Thoracic aorta (tissue), 2 donors: ENCODE results near the gene CDKAL1. TPM values are rescaled to one million over a fixed set of nuclear protein-coding genes. Genes with fewer than 3 reads are reported as not detected.

Experiments
- ATAC-seq: fragments of 150-250 bp; one replicate; pipeline ENCODE4 v1.8.0; 2017; ENCODE audit warnings: low read depth; ENCODE audit not compliant: insufficient number of reproducible peaks, low FRiP score
- DNase-seq: peaks from one replicate; pipeline ENCODE4 v3.0.0-alpha.2; 2020; ENCODE audit warnings: low spot score
- H3K27ac ChIP-seq, 2 donors: fragments of 200-600 bp; sonication (generic); 1 replicate in 1 of 2; 2 replicates in 1 of 2; pipeline ENCODE4 v1.5.1; 2016; ENCODE audit warnings: mild to moderate bottlenecking in 2 of 2, moderate library complexity in 2 of 2
- H3K27me3 ChIP-seq: fragments of 200-600 bp; sonication (generic); replicated peaks from 2 replicates; pipeline ENCODE4 v1.6.0; 2016; ENCODE audit warnings: mild to moderate bottlenecking; ENCODE audit not compliant: insufficient read depth
- H3K36me3 ChIP-seq: fragments of 200-600 bp; sonication (generic); one replicate; pipeline ENCODE4 v1.5.1; 2016
- H3K4me1 ChIP-seq, 2 donors: fragments of 200-600 bp; sonication (generic); 1 replicate in 1 of 2; 2 replicates in 1 of 2; pipeline versions ENCODE4 v1.5.1 to v1.6.0; 2016; ENCODE audit warnings: low read depth in 2 of 2, mild to moderate bottlenecking in 1 of 2; ENCODE audit not compliant: control insufficient read depth in 1 of 2
- H3K4me3 ChIP-seq: fragments of 200-600 bp; sonication (generic); 2 replicates; pipeline ENCODE4 v1.5.1; 2016; ENCODE audit warnings: mild to moderate bottlenecking
- H3K9me3 ChIP-seq: fragments of 200-600 bp; sonication (generic); 2 replicates; pipeline ENCODE4 v1.5.1; 2016
- total RNA-seq, 2 donors: library from RNA; depleted of rRNA; stranded (reverse); fragments of >200 nt; gene quantifications; one replicate each; pipeline versions ENCODE4 v1.1.0 to v1.2.3, GENCODE V29; 2016
- TF ChIP-seq, protein P1 (sequence below): fragments of 200-600 bp; sonication (generic); IDR thresholded peaks from one replicate; pipeline ENCODE4 v1.5.1; 2019; ENCODE audit warnings: antibody characterized with exemption

The CDKAL1 gene
- total RNA-seq, 2 donors from 2014 or later, result 8.5 to 14.6 TPM

GRCh38 chr6:20696676-20697075 is 162.4 kb downstream of the CDKAL1 start:
- ATAC-seq (no peak), DNase-seq (no peak)
- TF ChIP-seq, protein P1, sequence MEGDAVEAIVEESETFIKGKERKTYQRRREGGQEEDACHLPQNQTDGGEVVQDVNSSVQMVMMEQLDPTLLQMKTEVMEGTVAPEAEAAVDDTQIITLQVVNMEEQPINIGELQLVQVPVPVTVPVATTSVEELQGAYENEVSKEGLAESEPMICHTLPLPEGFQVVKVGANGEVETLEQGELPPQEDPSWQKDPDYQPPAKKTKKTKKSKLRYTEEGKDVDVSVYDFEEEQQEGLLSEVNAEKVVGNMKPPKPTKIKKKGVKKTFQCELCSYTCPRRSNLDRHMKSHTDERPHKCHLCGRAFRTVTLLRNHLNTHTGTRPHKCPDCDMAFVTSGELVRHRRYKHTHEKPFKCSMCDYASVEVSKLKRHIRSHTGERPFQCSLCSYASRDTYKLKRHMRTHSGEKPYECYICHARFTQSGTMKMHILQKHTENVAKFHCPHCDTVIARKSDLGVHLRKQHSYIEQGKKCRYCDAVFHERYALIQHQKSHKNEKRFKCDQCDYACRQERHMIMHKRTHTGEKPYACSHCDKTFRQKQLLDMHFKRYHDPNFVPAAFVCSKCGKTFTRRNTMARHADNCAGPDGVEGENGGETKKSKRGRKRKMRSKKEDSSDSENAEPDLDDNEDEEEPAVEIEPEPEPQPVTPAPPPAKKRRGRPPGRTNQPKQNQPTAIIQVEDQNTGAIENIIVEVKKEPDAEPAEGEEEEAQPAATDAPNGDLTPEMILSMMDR, result no peak
- Histone ChIP-seq H3K27ac (no peak overlapping the region), H3K36me3 (no peaks in the 10 kb centered on the region), H3K4me1 (no peaks in the 10 kb centered on the region), H3K9me3 (no peaks in the 10 kb centered on the region), H3K4me3 (no peak overlapping the region), H3K27me3 (no peaks in the 10 kb centered on the region)

DNA sequence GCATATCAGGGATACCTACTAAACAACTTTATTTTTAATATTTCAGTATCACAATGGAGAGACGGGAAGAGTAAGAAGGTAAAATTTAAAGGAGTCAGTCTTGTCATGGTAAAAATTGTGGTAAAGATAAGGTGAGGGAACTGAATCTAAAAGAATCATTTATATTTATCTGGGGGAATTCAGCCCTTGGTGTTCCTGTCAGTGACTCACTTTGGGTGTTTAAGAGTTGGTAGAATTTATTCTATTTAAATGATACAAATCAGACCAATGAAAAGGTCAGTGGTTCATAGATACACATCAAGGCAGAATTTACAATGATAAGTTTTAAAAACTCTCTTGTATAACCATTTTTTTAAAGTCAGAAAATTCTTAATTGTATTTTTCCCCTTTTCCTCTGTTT is 164.4 kb downstream of the CDKAL1 start:
- TF ChIP-seq, protein P1, result no peak
- H3K36me3 ChIP-seq, result no peaks in the 10 kb centered on the region
- no peak for ATAC-seq

DNA sequence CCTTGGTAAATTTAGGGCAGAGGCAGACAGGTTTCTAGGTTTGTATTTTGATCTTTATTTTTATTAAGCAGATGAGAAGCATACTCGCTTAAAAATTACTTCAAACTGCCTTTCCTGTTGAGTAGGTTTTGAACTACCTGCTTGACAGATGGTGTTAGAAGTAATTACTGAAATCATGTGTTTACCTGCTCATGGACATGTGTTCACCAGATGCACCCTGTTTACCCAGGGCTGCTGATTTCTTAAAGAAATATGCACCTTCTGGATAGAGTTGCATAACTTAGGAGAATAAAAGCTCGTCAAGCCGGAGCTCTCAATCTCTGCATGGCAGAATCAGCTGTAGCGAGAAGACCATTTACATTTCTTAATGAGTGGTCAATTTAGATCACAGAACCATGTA is 165.1 kb downstream of the CDKAL1 start:
- Histone ChIP-seq H3K4me3 (no peak overlapping the region), H3K4me1 (no peaks in the 10 kb centered on the region), H3K9me3 (no peaks in the 10 kb centered on the region), H3K27ac (no peak overlapping the region), H3K36me3 (no peaks in the 10 kb centered on the region), H3K27me3 (no peaks in the 10 kb centered on the region)
- TF ChIP-seq, protein P1, result no peak
- ATAC-seq, result no peak
- no peak for DNase-seq

More for the DNA sequence above, 164.4 kb downstream of the CDKAL1 start:
- no peaks in the 10 kb centered on the region for H3K4me1 ChIP-seq
- H3K27ac ChIP-seq, result no peak overlapping the region
- DNase-seq, result no peak
- H3K4me3 ChIP-seq, result no peak overlapping the region
- H3K27me3 ChIP-seq, result no peaks in the 10 kb centered on the region
- no peaks in the 10 kb centered on the region for H3K9me3 ChIP-seq

GRCh38 chr6:20700375-20700774 is 166.1 kb downstream of the CDKAL1 start:
- no peaks in the 10 kb centered on the region for H3K36me3 ChIP-seq

GRCh38 chr6:20702366-20702765 is 168.1 kb downstream of the CDKAL1 start:
- TF ChIP-seq, protein P1, result no peak
- Histone ChIP-seq H3K4me3 (no peak overlapping the region), H3K4me1 (no peaks in the 10 kb centered on the region), H3K27me3 (no peaks in the 10 kb centered on the region), H3K27ac (no peak overlapping the region), H3K36me3 (no peaks in the 10 kb centered on the region), H3K9me3 (no peaks in the 10 kb centered on the region)
- DNase-seq (no peak), ATAC-seq (no peak)

More at GRCh38 chr6:20700375-20700774, 166.1 kb downstream of the CDKAL1 start:
- ATAC-seq (no peak), DNase-seq (no peak)
- TF ChIP-seq, protein P1, result no peak
- H3K4me1 ChIP-seq, result no peaks in the 10 kb centered on the region
- H3K9me3 ChIP-seq, result no peaks in the 10 kb centered on the region
- no peaks in the 10 kb centered on the region for H3K27me3 ChIP-seq
- no peak overlapping the region for H3K4me3 ChIP-seq
- no peak overlapping the region for H3K27ac ChIP-seq
